Endometrial microvascular endothelial cells (primary cell): ENCODE results near the gene TECPR1. TPM values are rescaled to one million over a fixed set of nuclear protein-coding genes. Genes with fewer than 3 reads are reported as not detected.

Experiments used
- in situ Hi-C: cut with HindIII; loops from 2 replicates; pipeline ENCODE4 v1.10.0; 2017; ENCODE audit warnings: low sequenced_read_pairs, low pct_unique_long_range_greater_than_20kb; ENCODE audit errors: inconsistent ontology term
- total RNA-seq: library from RNA; depleted of rRNA; stranded (reverse); fragments of >200 nt; gene quantifications from one replicate; pipeline ENCODE4 v1.2.3, GENCODE V29; 2015; ENCODE audit errors: inconsistent ontology term

The TECPR1 gene
- total RNA-seq, 1 donor from 2014 or later = 126 TPM

DNA sequence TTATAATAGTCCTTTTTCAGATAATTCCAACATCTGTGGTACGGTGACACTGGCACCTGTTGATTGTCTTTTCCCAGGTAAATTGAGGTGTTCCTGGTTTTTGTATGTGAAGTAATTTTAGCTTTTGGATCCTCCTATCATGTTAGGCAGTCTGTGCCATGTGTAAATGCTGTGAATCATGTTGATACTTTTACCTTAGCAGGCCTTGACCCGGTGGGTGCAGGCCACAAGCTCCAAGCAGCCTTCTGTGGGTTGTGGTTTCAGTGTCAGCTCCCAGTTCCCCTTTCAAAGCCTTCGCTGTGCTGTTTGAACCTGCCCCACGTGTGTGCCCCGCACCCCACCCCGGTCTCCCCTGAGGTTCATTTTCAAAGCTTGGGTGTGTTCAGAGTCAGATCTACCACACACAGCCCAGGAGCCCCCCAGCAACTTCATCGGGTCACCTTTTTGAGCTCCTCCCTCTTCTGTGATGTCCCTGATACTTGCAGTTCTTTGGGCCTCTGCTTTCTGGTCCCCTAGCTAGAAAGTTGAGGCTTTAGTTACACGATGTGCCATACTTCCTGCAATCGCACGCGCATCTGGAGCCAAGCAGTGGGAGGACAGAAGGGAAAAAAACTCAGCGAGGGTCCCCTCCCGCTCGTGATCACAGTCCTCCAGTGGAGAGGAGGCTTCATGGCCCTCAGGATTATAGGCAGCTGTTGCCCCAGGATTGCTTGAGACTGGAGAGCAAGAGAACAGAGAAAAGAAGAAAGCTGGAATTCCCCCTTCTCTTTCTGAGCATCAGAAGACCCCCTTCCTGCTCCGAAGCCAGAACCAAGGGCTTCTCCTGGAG lies 49.5 kb downstream of the TECPR1 start:
- in situ Hi-C loops = no loop called here

DNA sequence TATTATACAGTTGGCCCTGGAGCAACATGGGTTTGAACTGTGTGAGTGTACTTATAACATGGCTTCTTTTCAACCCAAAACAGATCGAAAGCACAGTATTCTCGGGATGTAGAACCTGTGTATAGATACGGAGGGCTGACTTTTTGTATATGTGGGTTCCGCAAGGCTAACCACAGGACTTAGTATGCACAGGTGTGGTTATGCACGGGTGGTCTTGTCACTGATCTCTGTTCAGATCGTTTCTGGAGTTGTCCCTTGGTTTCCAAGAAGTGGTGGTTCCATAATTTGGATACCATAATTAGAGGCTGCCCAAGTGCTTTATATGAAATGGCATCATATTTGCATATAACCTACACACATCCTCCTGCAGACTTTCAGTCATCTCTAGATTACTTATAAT lies 51.7 kb downstream of the TECPR1 start:
- in situ Hi-C loops = no loop called here

- in situ Hi-C loops = no loop called here
These were observed 52.9 kb downstream of the TECPR1 start for GRCh38 chr7:98199131-98199530.

GRCh38 chr7:98196706-98197605 lies 55.1 kb downstream of the TECPR1 start:
- in situ Hi-C loops = no loop called here

DNA sequence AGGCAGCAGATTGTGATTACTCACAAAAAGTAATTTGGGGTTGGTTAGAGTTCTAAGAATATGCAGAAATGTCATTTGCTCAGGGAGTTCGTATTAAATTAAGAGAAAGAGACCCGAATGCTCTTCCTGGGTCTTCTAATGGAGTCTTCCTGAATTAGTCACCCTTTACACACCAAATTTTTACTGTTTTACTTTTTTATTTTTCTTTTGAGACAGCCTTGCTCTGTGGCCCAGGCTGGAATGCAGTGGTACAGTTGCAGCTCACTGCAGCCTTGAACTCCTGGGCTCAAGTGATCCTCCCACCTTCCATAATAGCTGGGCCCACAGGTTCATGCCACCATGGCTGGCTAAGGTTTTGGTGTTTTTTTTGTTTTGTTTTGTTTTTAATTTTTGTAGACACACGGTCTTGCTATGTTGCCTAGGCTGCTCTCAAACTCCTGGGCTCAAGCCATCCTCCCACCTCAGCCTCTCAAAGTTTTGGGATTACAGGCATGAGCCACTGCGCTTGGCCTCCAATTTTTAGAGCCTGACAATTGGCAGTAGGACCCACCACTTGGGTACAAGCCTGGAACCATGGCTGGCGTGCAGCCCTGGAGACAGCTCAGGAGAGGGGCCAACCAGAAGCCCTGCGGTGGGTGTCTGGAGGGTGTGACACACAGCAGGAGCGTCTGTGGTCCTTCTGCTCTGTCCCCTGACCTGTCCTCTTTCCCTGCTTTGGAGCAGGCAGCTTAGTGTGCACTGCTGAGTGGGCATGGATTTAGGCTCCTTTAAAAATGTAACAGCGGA lies 57.2 kb downstream of the TECPR1 start:
- in situ Hi-C loops = no loop called here

DNA sequence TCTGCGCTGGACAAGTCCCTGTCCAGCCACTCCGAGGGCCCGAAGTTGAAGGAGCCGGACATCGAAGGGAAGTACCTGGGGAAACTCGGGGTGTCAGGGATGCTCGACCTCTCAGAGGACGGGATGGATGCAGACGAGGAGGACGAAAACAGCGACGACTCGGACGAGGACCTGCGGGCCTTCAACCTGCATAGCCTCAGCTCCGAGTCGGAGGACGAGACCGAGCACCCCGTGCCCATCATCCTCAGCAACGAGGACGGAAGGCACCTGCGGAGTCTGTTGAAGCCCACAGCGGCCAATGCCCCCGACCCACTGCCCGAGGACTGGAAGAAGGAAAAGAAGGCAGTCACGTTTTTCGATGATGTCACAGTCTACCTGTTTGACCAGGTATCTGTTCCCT lies 57.8 kb downstream of the TECPR1 start:
- in situ Hi-C loops = no loop called here

DNA sequence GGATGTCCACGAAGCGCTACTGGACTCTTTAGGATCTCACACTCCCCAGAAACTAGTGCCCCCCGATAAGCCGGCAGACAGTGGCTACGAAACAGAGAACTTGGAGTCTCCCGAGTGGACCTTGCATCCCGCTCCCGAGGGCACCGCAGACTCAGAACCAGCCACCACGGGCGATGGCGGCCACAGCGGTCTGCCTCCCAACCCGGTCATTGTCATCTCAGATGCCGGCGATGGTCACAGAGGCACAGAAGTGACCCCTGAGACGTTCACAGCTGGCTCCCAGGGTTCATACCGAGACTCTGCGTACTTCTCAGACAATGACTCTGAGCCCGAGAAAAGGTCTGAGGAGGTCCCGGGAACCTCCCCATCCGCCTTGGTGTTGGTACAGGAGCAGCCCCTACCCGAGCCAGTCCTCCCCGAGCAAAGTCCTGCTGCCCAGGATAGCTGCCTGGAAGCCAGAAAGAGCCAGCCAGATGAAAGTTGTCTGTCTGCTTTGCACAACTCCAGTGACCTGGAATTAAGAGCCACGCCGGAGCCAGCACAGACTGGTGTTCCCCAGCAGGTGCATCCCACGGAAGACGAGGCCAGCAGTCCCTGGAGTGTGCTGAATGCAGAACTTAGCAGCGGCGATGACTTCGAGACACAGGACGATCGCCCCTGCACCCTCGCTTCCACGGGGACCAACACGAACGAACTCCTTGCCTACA lies 58.4 kb downstream of the TECPR1 start:
- in situ Hi-C loops = no loop called here

- in situ Hi-C loops = no loop called here
These were observed 59.1 kb downstream of the TECPR1 start for GRCh38 chr7:98192781-98193457.

- in situ Hi-C loops = no loop called here
These were observed 60.2 kb downstream of the TECPR1 start for GRCh38 chr7:98191668-98192431.

GRCh38 chr7:98189559-98189958 lies 62.5 kb downstream of the TECPR1 start:
- in situ Hi-C loops = no loop called here

DNA sequence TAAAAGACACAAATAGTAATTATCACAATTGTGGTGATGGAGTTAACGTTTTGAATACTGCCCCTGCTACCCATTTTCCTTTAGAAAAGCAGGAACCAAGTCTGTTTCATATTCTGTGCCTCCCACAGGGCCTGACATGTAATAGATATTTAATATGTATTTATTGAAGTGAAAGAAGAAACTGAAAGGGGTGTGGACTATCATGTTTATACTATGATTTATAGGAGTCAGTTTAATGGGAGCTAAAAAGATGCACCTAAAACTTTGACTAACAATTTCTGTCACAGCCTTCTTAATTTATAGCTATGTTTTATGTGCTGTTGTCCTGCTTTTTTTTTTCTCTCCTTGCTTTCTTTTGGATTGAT lies 64.9 kb downstream of the TECPR1 start:
- in situ Hi-C loops = no loop called here

DNA sequence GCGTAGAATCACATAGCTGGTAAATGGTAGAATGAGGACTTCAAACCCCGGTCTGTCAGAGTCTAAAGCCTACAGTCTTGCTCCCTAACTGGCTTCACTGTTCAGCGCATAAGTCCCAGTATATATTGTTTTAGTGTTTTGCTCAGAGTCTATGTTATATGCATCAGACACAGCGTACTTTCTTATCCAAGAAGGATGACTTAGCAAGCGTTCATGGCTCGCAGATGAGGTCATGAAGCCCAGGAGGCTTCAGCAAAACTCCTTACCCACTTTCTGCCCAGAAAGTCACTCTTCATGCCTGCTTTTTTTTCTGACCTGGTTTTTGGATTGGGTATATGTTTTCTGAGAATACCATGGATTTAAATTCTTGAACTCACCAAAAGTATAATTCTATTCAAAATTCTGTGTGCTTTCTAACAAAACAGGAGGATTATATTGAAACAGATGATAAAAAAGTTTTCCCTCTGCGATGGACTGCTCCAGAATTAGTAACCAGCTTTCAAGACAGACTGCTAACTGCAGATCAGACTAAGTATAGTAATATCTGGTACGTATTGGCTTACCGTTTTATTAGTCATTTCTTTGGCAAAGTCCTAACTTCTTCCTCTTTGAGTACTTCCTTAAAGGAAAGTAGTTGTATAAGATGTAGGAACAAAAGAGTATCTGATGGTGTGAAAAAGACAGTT lies 65.4 kb downstream of the TECPR1 start:
- in situ Hi-C loops = no loop called here

GRCh38 chr7:98185101-98185500 lies 66.9 kb downstream of the TECPR1 start:
- in situ Hi-C loops = no loop called here

DNA sequence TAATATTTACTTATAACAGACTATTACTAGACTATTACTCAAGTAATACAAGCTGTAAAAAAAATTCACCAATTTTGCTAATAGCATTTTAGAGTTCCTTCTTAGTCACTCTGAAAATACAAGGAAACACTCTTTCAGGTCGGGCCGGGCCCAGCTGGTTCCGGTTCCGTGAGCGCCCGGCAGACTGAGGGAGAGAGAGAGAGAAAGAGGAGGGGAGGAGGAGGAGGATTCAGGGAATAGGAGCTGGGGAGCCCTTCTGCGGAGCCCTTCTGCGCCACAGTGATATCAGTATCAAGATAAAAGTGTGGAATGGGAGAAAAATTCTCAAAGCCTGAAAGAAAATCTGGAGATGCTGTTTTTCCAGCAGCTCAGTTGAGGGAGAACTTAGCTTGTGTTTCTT lies 71.3 kb downstream of the TECPR1 start:
- in situ Hi-C loops = no loop called here

- in situ Hi-C loops = no loop called here
These were observed 73.1 kb downstream of the TECPR1 start for GRCh38 chr7:98178762-98179490.

DNA sequence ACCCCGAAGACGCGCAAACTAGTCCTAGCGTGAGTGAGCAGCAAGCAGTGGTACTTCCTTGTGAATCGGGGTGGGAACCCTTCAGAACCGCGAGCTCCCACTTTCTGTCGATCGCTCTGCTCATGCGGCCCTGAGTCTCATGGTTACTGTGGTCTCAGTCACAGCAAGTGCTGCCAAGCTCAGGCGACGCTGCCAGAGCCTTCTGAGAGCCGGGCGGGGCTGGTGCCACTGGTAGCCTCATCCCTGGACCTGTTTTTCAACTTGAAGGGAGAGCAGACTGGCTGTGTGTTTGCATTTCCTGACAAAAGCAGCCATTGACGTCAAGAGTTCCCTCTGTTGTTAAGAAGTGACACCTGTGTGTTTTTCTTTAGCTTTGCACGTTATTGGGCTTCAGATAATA lies 73.7 kb downstream of the TECPR1 start:
- in situ Hi-C loops = no loop called here
